Progenitor cell of endocrine pancreas (in vitro differentiated cells): ENCODE results near the gene SEMA6B. TPM values are rescaled to one million over a fixed set of nuclear protein-coding genes. Genes with fewer than 3 reads are reported as not detected.

Experiments
- DNase-seq: peaks from one replicate; pipeline ENCODE4 v3.0.0; 2021; ENCODE audit warnings: low spot score; ENCODE audit not compliant: unreplicated experiment
- H3K27ac Mint-ChIP-seq: 2 replicates; pipeline ENCODE4 v1.8.0; 2021; ENCODE audit warnings: mild to moderate bottlenecking, moderate library complexity, mixed read lengths
- H3K27me3 Mint-ChIP-seq: 2 replicates; pipeline ENCODE4 v1.8.0; 2021; ENCODE audit warnings: mixed read lengths
- H3K36me3 Mint-ChIP-seq: 2 replicates; pipeline ENCODE4 v1.8.0; 2022; ENCODE audit warnings: mixed read lengths; ENCODE audit not compliant: insufficient read depth
- H3K4me1 Mint-ChIP-seq: 2 replicates; pipeline ENCODE4 v1.8.0; 2021; ENCODE audit warnings: low read depth, mixed read lengths
- H3K4me3 Mint-ChIP-seq: 2 replicates; pipeline ENCODE4 v1.8.0; 2021; ENCODE audit warnings: low read depth, mild to moderate bottlenecking, moderate library complexity, mixed read lengths
- H3K9me3 Mint-ChIP-seq: 2 replicates; pipeline ENCODE4 v1.8.0; 2021; ENCODE audit warnings: low read depth, mixed read lengths
- total RNA-seq: library from RNA; stranded (reverse); gene quantifications from 2 replicates; pipeline ENCODE4 v1.2.1, GENCODE V29; 2021
- TF ChIP-seq, protein P1 (sequence below): fragments of 200-600 bp; sonication (generic); IDR thresholded peaks from one replicate; pipeline ENCODE4 v1.5.0; 2021; ENCODE audit warnings: antibody characterized with exemption, mild to moderate bottlenecking; ENCODE audit not compliant: unreplicated experiment

The SEMA6B gene
- total RNA-seq, 1 donor from 2014 or later = 26.6 TPM

DNA sequence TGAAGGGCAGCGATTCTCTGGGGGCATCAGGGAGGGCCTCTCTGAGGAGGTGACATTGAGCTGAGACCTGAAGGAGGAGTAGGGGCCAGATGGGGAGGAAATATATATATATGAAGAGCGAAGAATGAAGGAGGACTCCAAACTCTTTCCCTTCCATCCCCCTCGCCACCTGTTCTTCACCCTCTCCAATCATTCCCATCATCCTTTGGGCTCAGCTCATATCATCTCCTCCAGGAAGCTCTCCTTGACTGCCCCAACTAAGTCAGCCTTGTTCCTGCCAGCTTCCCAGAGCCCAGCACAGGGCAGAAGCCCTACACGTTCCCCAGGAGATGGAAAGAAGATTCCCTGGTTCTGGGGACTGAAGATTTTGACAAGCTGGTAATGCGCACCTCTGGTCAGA is 33.0 kb upstream of the SEMA6B start:
- TF ChIP-seq, protein P1, sequence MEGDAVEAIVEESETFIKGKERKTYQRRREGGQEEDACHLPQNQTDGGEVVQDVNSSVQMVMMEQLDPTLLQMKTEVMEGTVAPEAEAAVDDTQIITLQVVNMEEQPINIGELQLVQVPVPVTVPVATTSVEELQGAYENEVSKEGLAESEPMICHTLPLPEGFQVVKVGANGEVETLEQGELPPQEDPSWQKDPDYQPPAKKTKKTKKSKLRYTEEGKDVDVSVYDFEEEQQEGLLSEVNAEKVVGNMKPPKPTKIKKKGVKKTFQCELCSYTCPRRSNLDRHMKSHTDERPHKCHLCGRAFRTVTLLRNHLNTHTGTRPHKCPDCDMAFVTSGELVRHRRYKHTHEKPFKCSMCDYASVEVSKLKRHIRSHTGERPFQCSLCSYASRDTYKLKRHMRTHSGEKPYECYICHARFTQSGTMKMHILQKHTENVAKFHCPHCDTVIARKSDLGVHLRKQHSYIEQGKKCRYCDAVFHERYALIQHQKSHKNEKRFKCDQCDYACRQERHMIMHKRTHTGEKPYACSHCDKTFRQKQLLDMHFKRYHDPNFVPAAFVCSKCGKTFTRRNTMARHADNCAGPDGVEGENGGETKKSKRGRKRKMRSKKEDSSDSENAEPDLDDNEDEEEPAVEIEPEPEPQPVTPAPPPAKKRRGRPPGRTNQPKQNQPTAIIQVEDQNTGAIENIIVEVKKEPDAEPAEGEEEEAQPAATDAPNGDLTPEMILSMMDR = no peak
- Mint-ChIP-seq H3K4me1 (no peaks in the 10 kb centered on the region), H3K27ac (no peak overlapping the region)

DNA sequence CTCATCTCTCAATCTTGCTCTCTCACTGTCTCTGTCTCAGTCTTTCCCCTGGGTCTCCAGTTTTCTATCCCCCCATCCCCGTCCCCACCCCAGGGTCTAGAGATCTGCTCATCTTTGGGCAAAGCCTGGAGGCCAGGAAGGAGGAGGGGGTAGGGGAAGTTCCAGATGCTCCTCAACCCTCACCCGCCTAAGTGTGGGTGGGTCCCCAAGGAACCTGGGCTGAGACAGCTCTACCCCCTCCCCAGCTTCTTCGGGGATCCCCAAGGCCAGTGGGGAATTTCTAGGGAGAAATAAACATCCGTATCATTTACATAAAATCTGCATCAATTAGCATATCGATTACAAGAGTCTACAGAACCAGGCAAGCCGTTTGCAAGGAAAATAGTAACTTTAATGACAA is 31.8 kb upstream of the SEMA6B start:
- peak overlapping the region; percentile 33 for H3K27ac Mint-ChIP-seq
- no peaks in the 10 kb centered on the region for H3K36me3 Mint-ChIP-seq
- TF ChIP-seq, protein P1 = no peak
- no peaks in the 10 kb centered on the region for H3K9me3 Mint-ChIP-seq
- DNase-seq = no peak
- H3K4me3 Mint-ChIP-seq = no peak overlapping the region
- H3K27me3 Mint-ChIP-seq = peaks cover 45% of the 10 kb centered on the region
- H3K4me1 Mint-ChIP-seq = no peaks in the 10 kb centered on the region

More for the DNA sequence above, 33.0 kb upstream of the SEMA6B start:
- H3K36me3 Mint-ChIP-seq = no peaks in the 10 kb centered on the region
- DNase-seq = no peak
- no peak overlapping the region for H3K4me3 Mint-ChIP-seq
- H3K27me3 Mint-ChIP-seq = peaks cover 42% of the 10 kb centered on the region
- no peaks in the 10 kb centered on the region for H3K9me3 Mint-ChIP-seq

DNA sequence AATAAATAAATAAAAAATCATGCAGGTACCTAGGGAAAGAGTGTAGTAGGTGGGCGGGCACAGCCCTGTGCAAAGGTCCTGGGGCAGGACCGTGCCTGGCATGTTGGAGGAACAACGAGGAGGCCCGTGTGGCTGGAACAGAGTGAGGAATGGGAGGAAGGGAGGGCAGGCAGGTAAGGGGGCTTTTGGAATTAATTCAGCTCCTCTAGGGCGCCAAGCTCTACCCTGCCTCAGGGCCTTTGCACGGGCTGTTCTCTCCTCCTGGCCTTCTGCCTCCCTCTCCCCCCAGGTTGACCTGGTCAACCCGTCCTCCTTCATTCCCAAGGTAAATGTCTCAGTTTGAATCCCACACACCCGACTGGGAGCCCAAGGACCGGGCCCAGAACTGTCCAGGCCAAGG is 31.1 kb upstream of the SEMA6B start:
- Mint-ChIP-seq H3K36me3 (no peaks in the 10 kb centered on the region), H3K9me3 (no peaks in the 10 kb centered on the region), H3K27ac (no peak overlapping the region), H3K4me1 (no peaks in the 10 kb centered on the region), H3K4me3 (no peak overlapping the region), H3K27me3 (peaks cover 52% of the 10 kb centered on the region)
- DNase-seq = no peak
- TF ChIP-seq, protein P1 = no peak

DNA sequence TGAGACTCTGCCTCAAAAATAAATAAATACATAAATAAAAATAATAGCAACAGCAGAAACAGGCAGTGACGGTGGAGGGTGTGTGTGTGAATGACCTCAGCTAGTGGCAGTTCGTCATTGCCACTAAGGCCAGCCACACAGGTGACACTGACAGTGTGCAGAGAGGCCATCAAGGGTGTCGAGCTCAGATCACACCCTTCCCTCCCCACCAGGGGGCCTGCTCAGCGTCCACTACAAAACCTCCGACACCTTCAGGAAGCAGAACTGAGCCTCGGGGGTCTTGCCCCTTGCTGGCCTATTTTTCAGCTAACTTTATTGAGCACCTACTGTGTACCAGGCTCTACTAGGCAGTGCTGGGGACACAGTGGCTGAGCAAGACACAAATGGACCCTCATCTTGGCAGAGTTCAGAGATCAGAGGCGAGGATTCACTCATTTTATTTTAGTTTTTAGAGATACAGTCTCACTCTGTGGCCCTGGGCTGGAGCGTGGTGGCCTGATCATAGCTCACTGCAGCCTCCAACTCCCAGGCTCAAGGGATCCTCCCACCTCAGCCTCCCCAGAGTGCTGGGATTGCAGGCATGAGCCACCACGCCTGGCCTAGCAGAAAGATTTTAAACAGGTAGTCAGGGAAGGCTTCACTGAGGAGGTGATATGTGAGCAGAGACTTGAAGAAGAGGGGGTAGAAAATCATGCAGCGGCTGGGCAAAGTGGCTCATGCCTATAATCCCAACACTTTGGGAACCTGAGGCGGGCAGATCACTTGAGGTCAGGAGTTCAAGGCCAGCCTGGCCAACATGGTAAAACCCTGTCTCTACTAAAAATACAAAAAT is 30.3 kb upstream of the SEMA6B start:
- Mint-ChIP-seq H3K9me3 (no peaks in the 10 kb centered on the region), H3K4me3 (no peak overlapping the region), H3K4me1 (no peaks in the 10 kb centered on the region), H3K36me3 (no peaks in the 10 kb centered on the region), H3K27me3 (peaks cover 53% of the 10 kb centered on the region), H3K27ac (peak overlapping the region; percentile 71)
- DNase-seq = no peak
- TF ChIP-seq, protein P1 = peak; percentile 65

DNA sequence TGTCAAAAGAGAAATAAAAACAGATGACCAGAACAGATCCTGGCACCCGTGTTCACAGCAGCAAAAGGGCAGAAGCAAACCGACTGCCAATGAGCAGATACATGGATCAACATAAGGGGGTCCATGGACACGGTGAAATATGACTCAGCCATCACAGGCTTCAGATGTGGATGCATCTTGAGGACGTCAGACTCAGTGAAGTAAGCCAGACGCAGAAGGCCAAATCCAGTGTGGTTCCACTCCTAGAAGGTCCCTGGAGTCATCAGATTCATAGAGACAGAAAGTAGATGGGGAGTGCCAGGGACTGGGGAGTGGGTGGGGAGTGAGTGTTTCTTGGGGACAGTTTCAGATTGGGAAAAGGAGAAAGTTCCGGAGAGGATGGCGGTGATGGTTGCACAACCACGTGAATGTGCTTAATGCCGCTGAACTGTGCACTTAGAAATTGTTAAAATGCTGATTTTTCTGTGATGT is 28.8 kb upstream of the SEMA6B start:
- no peak overlapping the region for H3K4me3 Mint-ChIP-seq
- no peak overlapping the region for H3K27ac Mint-ChIP-seq
- no peaks in the 10 kb centered on the region for H3K9me3 Mint-ChIP-seq
- peaks cover 51% of the 10 kb centered on the region for H3K27me3 Mint-ChIP-seq
- H3K36me3 Mint-ChIP-seq = no peaks in the 10 kb centered on the region
- TF ChIP-seq, protein P1 = no peak
- H3K4me1 Mint-ChIP-seq = no peaks in the 10 kb centered on the region
- no peak for DNase-seq
